ENCODE results near the gene MAP4K3. TPM values are rescaled to one million over a fixed set of nuclear protein-coding genes. Genes with fewer than 3 reads are reported as not detected.

Gene MAP4K3
- total and polyA plus RNA-seq, 2 of the 8 experiments (the other 6 are each of a cell fraction or from before 2014, with no cell fraction given): 11.4 to 63.0 TPM

- TF ChIP-seq MAFK (IDR thresholded peaks at IDR 0.05; ENCODE audit: low read depth, low read length): no peak
Observed at GRCh38 chr2:39247512-39248043, 189.5 kb downstream of the MAP4K3 start (continued).
